Skeletal muscle satellite cell (primary cell): ENCODE measurements around the gene SELPLG.
A peak's percentile ranks its signal among the peaks of the same experiment; 100 is the strongest.

Experiments
- H3K27me3 ChIP-seq: 2 replicates; pipeline ENCODE4 v1.7.0; 2013; ENCODE audit warnings: low read length; ENCODE audit not compliant: control insufficient read depth, insufficient read depth
- H3K36me3 ChIP-seq: 2 replicates; pipeline ENCODE4 v1.7.0; 2013; ENCODE audit warnings: mild to moderate bottlenecking, control low read depth, low read length; ENCODE audit not compliant: insufficient read depth
- H3K4me1 ChIP-seq: 2 replicates; pipeline ENCODE4 v1.7.0; 2013; ENCODE audit warnings: low read length; ENCODE audit not compliant: control insufficient read depth, insufficient read depth
- H3K4me2 ChIP-seq: 2 replicates; pipeline ENCODE4 v1.7.0; 2013; ENCODE audit warnings: mild to moderate bottlenecking, low read length
- H3K4me3 ChIP-seq: 2 replicates; pipeline ENCODE4 v1.7.0; 2013; ENCODE audit warnings: low read length
- H3K9ac ChIP-seq: 2 replicates; pipeline ENCODE4 v1.7.0; 2013; ENCODE audit warnings: mild to moderate bottlenecking, low read depth, low read length, moderate library complexity
- H3K9me3 ChIP-seq: replicated peaks from 2 replicates; pipeline ENCODE4 v1.7.0; 2013; ENCODE audit warnings: mild to moderate bottlenecking, control low read depth, low read length

SELPLG gene

DNA sequence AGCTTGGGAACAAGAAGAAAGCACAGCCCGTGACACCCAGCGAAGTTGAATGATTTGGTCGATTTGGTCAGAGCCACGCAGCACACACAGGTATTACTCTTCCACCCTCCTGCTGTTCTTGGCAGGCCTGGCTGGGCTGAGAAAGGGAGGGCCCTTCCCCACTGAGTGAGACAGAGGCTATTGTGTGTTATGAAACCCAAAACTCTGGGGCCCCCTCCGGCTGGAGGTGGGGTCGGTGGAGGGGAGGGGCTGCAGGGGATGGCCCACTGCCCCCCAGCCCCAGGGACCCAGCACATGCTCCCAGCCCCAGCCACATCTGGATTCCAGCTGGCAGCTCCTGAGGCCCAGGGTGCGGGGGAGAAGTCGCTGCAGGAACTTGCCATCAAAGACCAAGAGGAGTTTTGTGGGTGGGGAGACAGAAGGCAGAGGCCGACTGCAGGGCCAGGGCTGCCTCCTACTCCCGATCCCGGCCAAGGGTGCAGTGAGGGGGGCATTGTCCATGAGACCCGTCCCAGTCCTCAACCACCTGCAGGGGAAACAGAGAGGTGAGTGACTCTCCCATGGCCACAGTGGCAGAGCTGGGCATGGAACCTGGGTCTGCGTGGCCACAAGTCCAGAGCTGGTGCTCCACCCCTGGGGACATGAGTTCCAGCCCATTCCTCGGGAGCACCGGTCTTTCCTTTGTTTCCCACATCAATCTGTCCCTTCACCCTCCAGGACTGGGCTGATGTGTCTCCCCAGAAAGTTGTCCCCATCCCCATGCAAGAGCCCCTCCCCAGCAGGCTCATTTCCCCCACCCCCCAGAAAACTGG is 44.5 kb downstream of the SELPLG start:
- H3K4me2 ChIP-seq, result no peak overlapping the region
- H3K36me3 ChIP-seq, result no peaks in the 10 kb centered on the region
- peaks cover 3% of the 10 kb centered on the region for H3K4me1 ChIP-seq
- peaks cover 9% of the 10 kb centered on the region for H3K27me3 ChIP-seq
- no peak overlapping the region for H3K9ac ChIP-seq
- no peak overlapping the region for H3K4me3 ChIP-seq
- H3K9me3 ChIP-seq, result no peaks in the 10 kb centered on the region

GRCh38 chr12:108587826-108588225 is 45.9 kb downstream of the SELPLG start:
- Histone ChIP-seq H3K9me3 (no peaks in the 10 kb centered on the region), H3K36me3 (no peaks in the 10 kb centered on the region), H3K27me3 (peaks cover 9% of the 10 kb centered on the region), H3K4me1 (peaks cover 17% of the 10 kb centered on the region), H3K4me2 (no peak overlapping the region), H3K9ac (no peak overlapping the region), H3K4me3 (no peak overlapping the region)

- Histone ChIP-seq H3K27me3 (peaks cover 9% of the 10 kb centered on the region), H3K9ac (no peak overlapping the region), H3K9me3 (no peaks in the 10 kb centered on the region), H3K4me3 (no peak overlapping the region), H3K4me1 (peaks cover 23% of the 10 kb centered on the region), H3K4me2 (no peak overlapping the region), H3K36me3 (no peaks in the 10 kb centered on the region)
These were observed 47.4 kb downstream of the SELPLG start for GRCh38 chr12:108586306-108586705.

- Histone ChIP-seq H3K4me1 (peaks cover 23% of the 10 kb centered on the region), H3K9ac (no peak overlapping the region)
These were observed 47.8 kb downstream of the SELPLG start for GRCh38 chr12:108585864-108586263.

GRCh38 chr12:108584456-108585065 is 49.1 kb downstream of the SELPLG start:
- Histone ChIP-seq H3K4me3 (no peak overlapping the region), H3K36me3 (no peaks in the 10 kb centered on the region), H3K4me2 (no peak overlapping the region), H3K4me1 (peaks cover 29% of the 10 kb centered on the region), H3K9ac (no peak overlapping the region), H3K27me3 (peaks cover 7% of the 10 kb centered on the region), H3K9me3 (no peaks in the 10 kb centered on the region)

More at GRCh38 chr12:108585864-108586263, 47.8 kb downstream of the SELPLG start:
- Histone ChIP-seq H3K4me3 (no peak overlapping the region), H3K4me2 (no peak overlapping the region), H3K36me3 (no peaks in the 10 kb centered on the region), H3K27me3 (peaks cover 9% of the 10 kb centered on the region), H3K9me3 (no peaks in the 10 kb centered on the region)

GRCh38 chr12:108583991-108584390 is 49.7 kb downstream of the SELPLG start:
- H3K27me3 ChIP-seq, result peaks cover 5% of the 10 kb centered on the region

GRCh38 chr12:108582978-108583770 is 50.5 kb downstream of the SELPLG start:
- Histone ChIP-seq H3K36me3 (no peaks in the 10 kb centered on the region), H3K9me3 (no peaks in the 10 kb centered on the region), H3K9ac (peak overlapping the region; percentile 26), H3K4me2 (no peak overlapping the region), H3K4me3 (no peak overlapping the region), H3K4me1 (peaks cover 29% of the 10 kb centered on the region), H3K27me3 (no peaks in the 10 kb centered on the region)

More at GRCh38 chr12:108583991-108584390, 49.7 kb downstream of the SELPLG start:
- no peaks in the 10 kb centered on the region for H3K9me3 ChIP-seq
- peaks cover 29% of the 10 kb centered on the region for H3K4me1 ChIP-seq
- no peaks in the 10 kb centered on the region for H3K36me3 ChIP-seq
- no peak overlapping the region for H3K4me3 ChIP-seq
- H3K9ac ChIP-seq, result peak overlapping the region; percentile 26
- no peak overlapping the region for H3K4me2 ChIP-seq

GRCh38 chr12:108582509-108582908 is 51.2 kb downstream of the SELPLG start:
- Histone ChIP-seq H3K36me3 (no peaks in the 10 kb centered on the region), H3K4me1 (peaks cover 29% of the 10 kb centered on the region), H3K4me2 (no peak overlapping the region), H3K27me3 (no peaks in the 10 kb centered on the region), H3K9me3 (no peaks in the 10 kb centered on the region), H3K9ac (no peak overlapping the region), H3K4me3 (no peak overlapping the region)

DNA sequence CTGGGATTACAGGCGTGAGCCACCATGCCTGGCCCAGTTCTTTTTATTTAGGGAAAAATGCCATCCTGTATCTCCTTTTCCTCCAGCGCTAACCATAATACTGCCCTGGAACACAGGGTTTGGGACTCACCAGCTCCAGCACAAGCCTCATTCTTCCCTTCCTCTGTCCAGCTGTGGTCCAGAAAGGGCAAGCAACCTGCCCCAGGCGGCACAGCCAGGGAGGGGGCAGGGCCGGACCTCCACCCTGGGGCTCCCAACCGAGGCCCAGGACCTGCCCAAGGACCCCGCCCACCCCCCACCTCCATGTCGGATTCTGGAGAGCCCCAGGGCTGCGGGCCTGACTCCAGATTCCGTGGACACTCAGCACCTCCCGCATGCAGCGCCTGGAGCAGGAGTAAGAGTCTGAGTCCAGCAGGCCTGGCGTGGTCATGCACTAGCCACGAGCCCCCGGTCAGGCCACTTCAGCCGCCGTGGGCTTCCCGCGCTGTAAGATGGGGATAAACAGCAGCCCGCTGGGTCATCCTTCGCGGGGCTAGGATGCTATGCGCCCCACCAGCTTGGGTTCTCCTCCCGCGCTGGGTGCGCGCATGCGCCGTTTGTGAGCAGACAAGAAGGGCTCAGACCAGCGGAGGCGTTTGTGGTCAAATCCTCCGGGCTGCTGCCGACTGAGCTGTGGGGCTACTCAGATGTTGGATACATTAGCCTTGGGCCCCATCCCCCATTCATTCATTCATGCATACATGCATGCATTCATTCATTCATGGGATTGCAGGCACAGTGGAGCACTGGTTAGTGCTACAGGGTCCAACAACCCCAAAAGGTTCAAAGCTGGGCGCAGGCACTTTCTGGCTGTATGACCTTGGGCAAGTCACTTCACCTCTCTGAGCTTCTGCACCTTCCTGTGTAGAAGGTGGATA is 52.1 kb downstream of the SELPLG start:
- H3K4me2 ChIP-seq, result no peak overlapping the region
- H3K4me1 ChIP-seq, result peaks cover 34% of the 10 kb centered on the region
- no peaks in the 10 kb centered on the region for H3K36me3 ChIP-seq
- no peaks in the 10 kb centered on the region for H3K9me3 ChIP-seq
- H3K27me3 ChIP-seq, result no peaks in the 10 kb centered on the region
- no peak overlapping the region for H3K9ac ChIP-seq
- no peak overlapping the region for H3K4me3 ChIP-seq

DNA sequence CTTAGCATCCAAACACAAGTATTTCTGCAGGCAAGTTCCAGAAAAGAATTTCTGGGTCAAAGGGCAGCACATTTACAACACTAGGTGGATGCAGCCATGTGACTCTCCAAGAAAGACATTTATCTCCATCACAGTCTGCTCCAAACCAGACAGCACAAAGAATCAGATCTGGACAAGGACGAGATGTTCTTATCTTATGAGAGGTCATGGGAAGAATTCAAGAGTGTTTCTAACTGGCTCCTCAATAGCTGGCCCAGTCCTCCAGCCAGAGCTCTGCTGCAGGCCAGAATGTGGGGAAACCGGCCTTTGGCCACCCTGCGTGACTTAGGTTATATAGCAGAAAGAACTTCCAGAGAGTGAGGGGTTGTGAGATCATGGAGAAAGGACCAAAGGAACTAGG is 53.2 kb downstream of the SELPLG start:
- Histone ChIP-seq H3K36me3 (no peaks in the 10 kb centered on the region), H3K4me3 (no peak overlapping the region), H3K27me3 (no peaks in the 10 kb centered on the region), H3K9me3 (no peaks in the 10 kb centered on the region), H3K9ac (no peak overlapping the region), H3K4me1 (peaks cover 40% of the 10 kb centered on the region), H3K4me2 (no peak overlapping the region)
